ENCODE data around the gene RAPGEF2.
"Not testable (repeated sequence)": the region's sequence is repeated elsewhere in the genome, so short reads cannot be mapped to it uniquely, and the experiment has no call there.

Gene RAPGEF2

DNA sequence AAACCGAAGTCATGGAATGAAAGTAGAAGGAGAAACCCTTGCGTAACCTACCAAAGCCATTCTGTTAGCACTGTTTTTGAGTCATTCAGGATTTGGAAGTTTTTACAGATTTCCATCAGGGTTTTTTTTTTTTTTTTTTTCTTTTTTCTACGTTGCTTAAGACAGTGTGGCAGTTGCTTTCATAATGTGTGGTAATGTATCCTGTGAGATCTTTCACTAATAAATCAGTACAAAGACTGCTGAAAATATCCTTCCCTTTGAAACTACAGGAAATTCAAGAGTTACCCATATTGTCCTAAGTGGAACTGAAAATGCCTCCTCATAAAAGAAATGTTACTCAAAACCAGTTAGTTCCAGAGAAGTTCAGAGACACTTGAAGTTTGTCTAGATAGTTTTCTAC, 137.8 kb downstream of the RAPGEF2 start:
- no peak for DNase-seq

DNA sequence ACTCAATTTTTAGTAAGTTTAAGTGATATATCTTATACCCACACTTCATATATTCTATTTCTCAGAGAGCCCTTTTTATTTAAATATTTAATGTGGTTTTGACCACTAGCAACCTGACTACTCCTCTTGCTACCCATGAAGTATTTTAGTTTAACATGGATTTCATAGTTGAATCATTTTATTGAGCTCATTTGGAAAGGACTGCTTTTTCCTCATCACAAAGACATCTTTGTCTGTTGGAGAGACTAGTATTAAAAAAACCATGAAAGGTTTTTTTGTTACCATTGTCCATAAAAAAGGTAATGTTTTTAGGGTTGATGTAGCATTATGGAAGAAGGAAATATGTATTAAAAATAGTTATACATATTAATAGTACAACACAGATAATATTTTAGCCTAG, 139.5 kb downstream of the RAPGEF2 start:
- no peak for DNase-seq

DNA sequence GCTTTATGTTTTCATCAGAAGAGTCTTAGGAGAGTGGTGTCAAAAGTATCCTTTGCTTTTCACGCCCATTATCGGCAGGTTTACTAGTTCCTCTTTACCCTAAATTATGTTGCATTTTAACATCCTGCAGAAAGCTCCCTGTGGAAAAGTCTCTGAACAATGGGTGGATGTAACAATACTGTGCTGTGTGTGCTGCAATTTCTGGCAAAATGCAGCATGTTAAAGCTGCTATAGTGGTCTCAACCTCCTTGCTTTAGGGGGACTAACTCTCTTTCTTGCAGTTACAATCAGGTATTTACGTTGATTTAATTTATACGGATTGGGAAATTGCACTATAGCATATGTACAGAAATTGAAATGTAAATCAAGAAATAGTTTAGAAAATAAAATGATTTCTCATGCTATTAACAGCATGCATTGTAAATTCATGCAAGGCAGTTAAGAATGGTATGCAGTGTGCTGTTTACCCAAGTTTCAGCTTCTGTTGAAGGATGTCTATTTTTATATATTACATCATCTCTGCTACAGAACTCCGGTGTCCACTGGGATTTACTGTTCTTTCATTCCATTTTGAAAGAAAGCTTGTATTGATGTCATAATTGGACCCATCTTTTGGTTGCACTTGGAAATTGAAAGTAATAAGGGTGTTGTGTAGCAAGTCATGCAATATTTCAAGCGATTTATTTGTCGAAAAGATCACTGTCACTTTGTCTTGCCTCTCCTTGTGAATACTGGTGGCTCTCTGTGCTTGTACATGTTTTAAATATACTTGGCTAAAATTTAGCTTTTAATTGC, 145.7 kb downstream of the RAPGEF2 start:
- DNase-seq: no peak

GRCh38 chr4:159250751-159251325, 148.0 kb downstream of the RAPGEF2 start:
- no peak for DNase-seq

GRCh38 chr4:159251580-159251979, 148.7 kb downstream of the RAPGEF2 start:
- not testable (repeated sequence) for DNase-seq

DNA sequence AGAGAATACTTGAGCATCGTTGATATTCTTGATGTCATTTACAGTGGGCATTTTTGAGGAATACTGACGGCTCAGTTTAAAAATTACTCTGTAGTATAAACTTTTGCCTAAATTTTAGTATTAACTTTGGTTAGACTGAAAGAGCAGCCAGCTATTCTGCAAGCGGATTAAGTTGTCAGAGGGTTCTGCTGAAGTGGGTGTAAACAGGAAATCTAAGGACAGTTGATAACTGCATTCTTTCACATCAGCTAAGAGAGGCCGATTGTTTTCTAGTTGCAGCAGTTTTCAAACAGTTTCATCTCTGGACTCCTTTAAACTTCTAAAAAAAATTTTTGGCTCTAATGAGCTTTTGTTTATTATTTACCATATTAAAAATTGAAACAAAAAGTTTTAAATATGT, 149.6 kb downstream of the RAPGEF2 start:
- DNase-seq: no peak

GRCh38 chr4:159256037-159256436, 153.2 kb downstream of the RAPGEF2 start:
- no peak for DNase-seq

- no peak for DNase-seq
Measured at GRCh38 chr4:159258889-159259560, 156.1 kb downstream of the RAPGEF2 start.

- DNase-seq: no peak
Measured at GRCh38 chr4:159264057-159264456, 161.2 kb downstream of the RAPGEF2 start.

DNA sequence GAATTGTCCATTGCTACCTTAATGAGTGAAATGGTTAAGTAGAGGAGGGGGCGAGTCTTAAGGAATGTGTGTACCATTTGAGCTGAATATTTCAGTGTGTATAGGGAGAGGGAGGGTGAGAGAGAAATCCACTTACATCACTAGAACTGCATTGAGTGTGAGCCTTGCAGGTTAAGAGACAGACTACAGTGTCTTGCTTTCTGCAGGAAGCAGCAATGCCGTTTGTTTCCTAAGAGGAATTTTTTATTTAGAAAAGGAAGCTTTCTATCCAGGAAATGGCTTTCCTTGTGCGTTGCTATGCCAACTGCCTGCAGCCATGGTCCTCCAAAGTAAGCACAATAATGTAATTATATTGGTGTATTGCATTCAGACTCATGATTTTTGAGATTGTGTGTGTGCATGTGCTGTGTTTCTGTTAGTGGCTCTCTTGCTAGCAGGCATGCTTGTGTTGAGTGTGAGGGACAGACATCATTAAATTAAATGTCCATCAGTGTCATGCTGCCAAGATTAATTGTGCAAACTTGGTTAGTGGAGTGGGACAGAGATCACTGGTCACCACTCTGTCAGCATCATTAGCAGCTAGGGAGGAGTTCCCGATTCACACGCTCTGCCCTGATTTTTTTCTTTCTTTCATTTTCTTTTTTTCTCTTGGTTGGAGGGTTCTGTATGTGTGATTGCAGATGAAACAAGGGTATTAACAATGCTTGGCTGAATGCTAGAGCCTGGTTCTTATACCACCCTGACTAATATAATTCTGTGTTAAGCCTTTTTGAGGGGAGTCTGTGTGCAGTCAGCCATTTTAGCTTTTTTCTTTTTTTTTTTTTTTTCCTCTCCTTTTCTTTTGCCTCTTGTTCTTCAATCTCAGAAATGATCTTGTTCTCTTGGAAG, 164.3 kb downstream of the RAPGEF2 start:
- DNase-seq: peak; percentile 30

- DNase-seq: no peak
Measured at GRCh38 chr4:159267869-159268285, 165.0 kb downstream of the RAPGEF2 start.

- DNase-seq: no peak
Measured at GRCh38 chr4:159268607-159269006, 165.7 kb downstream of the RAPGEF2 start.

GRCh38 chr4:159269116-159269515, 166.2 kb downstream of the RAPGEF2 start:
- DNase-seq: no peak

DNA sequence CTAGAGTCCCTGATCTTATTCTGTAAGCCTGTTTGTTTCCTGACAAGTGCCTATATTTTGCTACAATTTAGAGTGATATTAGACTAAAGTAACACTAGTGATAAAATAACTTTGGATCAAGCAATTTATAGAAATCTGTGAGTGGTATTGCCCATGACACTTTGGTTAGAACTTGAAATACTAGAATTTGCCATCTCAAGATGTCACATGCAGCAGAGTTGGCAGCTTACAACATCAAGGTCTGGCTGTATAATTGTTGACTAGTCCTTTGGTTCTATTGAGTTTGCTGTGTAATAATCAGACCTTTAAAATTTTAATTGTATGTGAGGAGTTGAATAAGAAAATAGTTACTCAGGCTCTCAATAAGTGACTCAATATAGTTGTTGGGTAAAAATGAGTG, 167.1 kb downstream of the RAPGEF2 start:
- no peak for DNase-seq

- DNase-seq: no peak
Measured at GRCh38 chr4:159271856-159272255, 169.0 kb downstream of the RAPGEF2 start.

DNA sequence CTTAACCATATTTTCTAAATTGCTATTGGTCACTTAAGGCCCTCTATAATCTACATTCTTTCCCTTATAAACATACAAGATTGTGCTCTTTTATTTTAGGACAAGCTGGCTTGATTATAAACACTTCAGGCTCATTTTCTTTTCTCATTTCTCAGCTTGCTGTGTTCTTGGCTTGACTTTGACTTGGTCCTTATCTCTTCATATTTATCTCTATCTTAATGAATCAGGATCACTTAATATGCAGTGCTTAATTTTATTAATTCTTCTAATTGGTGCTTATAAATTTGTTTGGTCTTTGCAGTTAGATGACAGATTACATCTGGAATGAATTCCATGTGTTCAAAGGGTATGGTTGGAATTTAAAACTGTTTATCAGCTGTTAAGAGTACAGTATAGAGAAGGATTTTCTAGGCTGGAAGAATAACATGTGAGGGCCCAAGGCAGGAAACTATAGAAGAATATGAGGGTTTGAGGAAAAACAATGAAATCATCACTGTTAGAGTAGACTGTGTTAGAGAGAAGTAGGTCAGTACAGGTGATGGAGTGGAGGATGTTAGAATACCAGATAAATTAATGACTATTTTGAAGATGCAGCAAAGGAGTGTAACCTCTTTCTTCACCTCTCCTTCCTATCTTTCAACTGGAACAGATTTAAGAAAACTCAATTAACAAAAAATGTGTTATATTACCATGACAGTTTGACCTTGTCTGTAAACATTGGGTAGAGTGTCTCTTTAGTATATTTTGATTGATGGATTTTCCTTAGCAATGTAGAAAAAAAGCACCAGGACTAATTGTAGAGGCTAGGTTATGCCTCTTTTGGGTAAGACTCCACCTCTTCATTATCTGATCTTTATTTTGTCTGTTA, 169.6 kb downstream of the RAPGEF2 start:
- DNase-seq: no peak

DNA sequence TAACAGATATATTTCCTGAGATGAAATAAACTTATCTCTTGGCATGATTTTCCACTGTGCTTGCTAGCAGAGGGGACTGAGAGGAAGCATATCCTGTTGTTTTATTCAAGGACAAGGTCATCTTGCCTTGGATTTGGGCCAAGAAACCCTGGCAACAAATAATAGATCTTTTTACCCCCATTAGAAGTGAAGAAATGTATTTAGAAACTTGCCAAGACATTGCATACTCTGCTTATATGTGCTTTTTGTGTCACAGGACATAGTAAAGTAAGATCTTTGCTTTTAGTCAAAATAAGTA, 170.2 kb downstream of the RAPGEF2 start:
- no peak for DNase-seq

DNA sequence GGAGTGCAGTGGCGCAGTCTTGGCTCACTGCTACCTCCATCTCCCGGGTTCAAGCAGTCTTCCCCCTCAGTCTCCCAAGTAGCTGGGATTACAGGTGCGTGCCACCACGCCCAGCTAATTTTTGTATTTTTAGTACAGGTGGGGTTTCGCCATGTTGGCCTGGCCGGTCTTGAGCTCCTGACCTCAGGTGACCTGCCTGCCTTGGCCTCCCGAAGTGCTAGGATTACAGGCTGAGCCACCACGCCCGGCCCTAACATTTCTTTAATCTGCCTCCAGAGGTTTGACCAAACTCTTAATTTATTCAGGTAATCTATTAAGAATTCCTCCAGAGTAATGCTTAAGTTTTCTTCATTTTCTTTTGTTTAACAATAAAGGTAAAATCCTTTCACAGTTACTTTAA, 171.0 kb downstream of the RAPGEF2 start:
- no peak for DNase-seq

GRCh38 chr4:159278399-159278798, 175.5 kb downstream of the RAPGEF2 start:
- no peak for DNase-seq

DNA sequence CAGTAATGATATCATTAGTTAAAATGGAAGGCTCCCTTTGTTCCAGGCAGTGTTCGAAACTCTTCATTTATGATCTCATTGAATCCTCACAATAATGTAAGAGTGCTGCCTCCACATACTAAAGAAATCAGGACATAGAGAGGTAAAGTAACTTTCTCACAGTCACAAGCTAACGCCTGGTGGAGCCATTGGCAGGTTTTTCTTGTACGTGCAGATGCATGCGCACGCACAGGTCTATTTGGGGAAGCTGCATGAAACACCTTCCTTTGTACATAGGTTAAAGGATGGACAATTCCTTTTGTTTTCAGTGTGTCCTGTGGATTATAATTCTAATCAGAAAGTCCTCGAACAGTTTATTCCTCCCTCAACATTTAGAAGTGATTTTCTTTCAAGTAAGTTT, 176.2 kb downstream of the RAPGEF2 start:
- no peak for DNase-seq

DNA sequence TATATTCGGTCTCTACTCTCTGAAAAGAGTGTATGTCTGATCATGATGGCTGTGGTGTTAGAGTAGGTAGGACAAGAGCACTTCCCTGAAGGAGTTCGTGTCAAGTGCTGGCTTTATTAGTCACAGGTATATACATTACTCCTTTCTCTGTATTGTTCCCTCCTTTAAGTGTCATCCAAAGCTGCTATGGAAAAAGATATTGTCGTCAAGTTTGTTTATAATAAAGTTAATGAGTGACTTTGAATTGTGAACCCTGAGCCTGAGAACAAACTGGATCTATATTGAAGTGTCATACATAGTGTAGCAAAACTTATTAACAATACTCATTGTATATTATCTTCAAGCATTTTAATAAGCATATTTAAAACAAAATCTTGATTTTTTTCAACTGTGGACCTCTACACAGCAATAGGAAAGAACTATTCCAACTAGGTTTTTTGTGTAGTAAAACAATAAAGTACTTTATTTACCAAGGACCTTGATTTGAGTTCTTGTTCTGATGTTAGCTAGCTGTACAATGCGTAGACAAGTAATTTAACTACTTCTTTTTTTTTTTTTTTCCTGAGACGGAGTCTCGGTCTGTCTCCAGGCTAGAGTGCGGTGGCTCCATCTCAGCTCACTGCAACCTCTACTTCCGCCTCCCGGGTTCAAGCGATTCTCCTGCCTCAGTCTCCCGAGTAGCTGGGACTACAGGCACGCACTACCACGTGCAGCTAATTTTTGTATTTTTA, 177.7 kb downstream of the RAPGEF2 start:
- DNase-seq: no peak
